Spinal cord (tissue), 10 donors: ENCODE measurements around the gene MLEC. TPM values are rescaled to one million over a fixed set of nuclear protein-coding genes. Genes with fewer than 3 reads are reported as not detected.
A peak's percentile ranks its signal among the peaks of the same experiment; 100 is the strongest.

Source experiments
- DNase-seq, 6 donors: peaks; one replicate each; pipeline versions ENCODE4 v3.0.0 to v3.0.0-alpha.2; 2013 to 2015; ENCODE audit warnings: low spot score in 6 of 6, low read depth in 4 of 6
- H3K27ac ChIP-seq: one replicate; pipeline ENCODE4 v1.5.1; 2013; ENCODE audit warnings: low read depth, low read length, control low read depth
- H3K27me3 ChIP-seq: one replicate; pipeline ENCODE4 v1.6.1; 2013; ENCODE audit warnings: low read length; ENCODE audit not compliant: control insufficient read depth, insufficient read depth
- H3K36me3 ChIP-seq: one replicate; pipeline ENCODE4 v1.6.1; 2013; ENCODE audit warnings: low read length; ENCODE audit not compliant: control insufficient read depth, insufficient read depth
- H3K4me1 ChIP-seq: one replicate; pipeline ENCODE4 v1.6.1; 2013; ENCODE audit warnings: low read length; ENCODE audit not compliant: control insufficient read depth, insufficient read depth
- H3K4me3 ChIP-seq: one replicate; pipeline ENCODE4 v1.5.1; 2013; ENCODE audit warnings: low read depth, low read length, control low read depth
- H3K9me3 ChIP-seq: one replicate; pipeline ENCODE4 v1.6.1; 2013; ENCODE audit warnings: low read length; ENCODE audit not compliant: control insufficient read depth, insufficient read depth
- WGBS: methylation state at CpG from one replicate; pipeline ENCODE4 v1.1.5; 2013; ENCODE audit warnings: missing lambda C conversion rate; ENCODE audit not compliant: insufficient coverage; 5-methylcytosine and 5-hydroxymethylcytosine counted together
- polyA plus RNA-seq, 2 donors: library from polyadenylated mRNA; unstranded; fragments of 120-200 nt; gene quantifications; one replicate each; pipeline ENCODE4 v1.2.1, GENCODE V29; 2013; ENCODE audit not compliant: insufficient read length in 2 of 2
- total RNA-seq, 2 donors: library from RNA; depleted of rRNA in 1 of 2; stranded (reverse); fragments of 120-200 nt in 1 of 2; fragments of >200 nt in 1 of 2; gene quantifications; one replicate each; pipeline versions ENCODE4 v1.2.3 to v1.2.4, GENCODE V29; 2013 to 2014
- donor health status: healthy.

The MLEC gene
- total and polyA plus RNA-seq, 4 donors, result 75.9 to 104 (median 97.0) TPM

- Histone ChIP-seq H3K9me3 (no peaks in the 10 kb centered on the region), H3K36me3 (no peaks in the 10 kb centered on the region), H3K27ac (no peak overlapping the region), H3K4me1 (no peaks in the 10 kb centered on the region), H3K4me3 (no peak overlapping the region), H3K27me3 (no peaks in the 10 kb centered on the region)
- WGBS, result 75% methylated on average over 6 of the region's 7 CpGs
- DNase-seq, result no peak
Measured at GRCh38 chr12:120677765-120678473, 9.0 kb upstream of the MLEC start.

- Histone ChIP-seq H3K4me3 (no peak overlapping the region), H3K36me3 (no peaks in the 10 kb centered on the region), H3K4me1 (no peaks in the 10 kb centered on the region), H3K27ac (no peak overlapping the region), H3K9me3 (no peaks in the 10 kb centered on the region), H3K27me3 (no peaks in the 10 kb centered on the region)
- 80% methylated on average over 1 of the region's 8 CpGs for WGBS
- no peak for DNase-seq
Measured at GRCh38 chr12:120678572-120678971, 8.4 kb upstream of the MLEC start.

GRCh38 chr12:120680165-120680738 is 6.7 kb upstream of the MLEC start:
- Histone ChIP-seq H3K9me3 (no peaks in the 10 kb centered on the region), H3K4me1 (no peaks in the 10 kb centered on the region), H3K4me3 (no peak overlapping the region), H3K36me3 (no peaks in the 10 kb centered on the region), H3K27ac (no peak overlapping the region), H3K27me3 (no peaks in the 10 kb centered on the region)
- no peak for DNase-seq
- WGBS, result 40% methylated on average over 2 of the region's 5 CpGs

- no peak overlapping the region for H3K4me3 ChIP-seq
- no peaks in the 10 kb centered on the region for H3K9me3 ChIP-seq
- DNase-seq, result no peak
- H3K27ac ChIP-seq, result no peak overlapping the region
- no peaks in the 10 kb centered on the region for H3K27me3 ChIP-seq
- H3K36me3 ChIP-seq, result no peaks in the 10 kb centered on the region
- WGBS, result 73% methylated on average over 8 of the region's 8 CpGs
- peaks cover 18% of the 10 kb centered on the region for H3K4me1 ChIP-seq
Measured at GRCh38 chr12:120684523-120684932, 2.4 kb upstream of the MLEC start.

GRCh38 chr12:120685522-120685921 is 1.4 kb upstream of the MLEC start:
- no peaks in the 10 kb centered on the region for H3K36me3 ChIP-seq
- no peak for DNase-seq
- H3K27me3 ChIP-seq, result no peaks in the 10 kb centered on the region
- H3K4me3 ChIP-seq, result no peak overlapping the region
- H3K9me3 ChIP-seq, result no peaks in the 10 kb centered on the region
- no CpG with 5 or more reads among the region's 3 CpGs for WGBS
- H3K4me1 ChIP-seq, result peaks cover 19% of the 10 kb centered on the region
- H3K27ac ChIP-seq, result no peak overlapping the region

- H3K4me3 ChIP-seq, result peak overlapping the region; percentile 85
- peak; percentile 92 to 99 (median 94) for DNase-seq
- WGBS, result under 1% methylated on average over 43 of the region's 46 CpGs
- no peaks in the 10 kb centered on the region for H3K9me3 ChIP-seq
- peaks cover 19% of the 10 kb centered on the region for H3K4me1 ChIP-seq
- H3K27me3 ChIP-seq, result no peaks in the 10 kb centered on the region
- H3K36me3 ChIP-seq, result no peaks in the 10 kb centered on the region
- peak overlapping the region; percentile 97 for H3K27ac ChIP-seq
Measured at GRCh38 chr12:120686151-120686689, 729 bp upstream of the MLEC start.

GRCh38 chr12:120687578-120688289 is 785 bp downstream of the MLEC start:
- 0% methylated on average over 22 of the region's 31 CpGs for WGBS
- Histone ChIP-seq H3K4me3 (peak overlapping the region; percentile 85), H3K27ac (peak overlapping the region; percentile 97), H3K27me3 (no peaks in the 10 kb centered on the region), H3K4me1 (peaks cover 19% of the 10 kb centered on the region), H3K36me3 (no peaks in the 10 kb centered on the region), H3K9me3 (no peaks in the 10 kb centered on the region)
- peak in 1 of 6 donors; percentile 19 for DNase-seq

- Histone ChIP-seq H3K36me3 (no peaks in the 10 kb centered on the region), H3K27ac (peak overlapping the region; percentile 97), H3K4me3 (peak overlapping the region; percentile 85), H3K9me3 (no peaks in the 10 kb centered on the region), H3K4me1 (peaks cover 24% of the 10 kb centered on the region), H3K27me3 (no peaks in the 10 kb centered on the region)
- DNase-seq, result peak in 2 of 6 donors; percentile 34 to 46
- 60% methylated on average over 1 of the region's 6 CpGs for WGBS
Measured at GRCh38 chr12:120688527-120689071, 1.6 kb downstream of the MLEC start.

GRCh38 chr12:120689397-120690082 is 2.6 kb downstream of the MLEC start:
- H3K9me3 ChIP-seq, result no peaks in the 10 kb centered on the region
- WGBS, result 37% methylated on average over 6 of the region's 6 CpGs
- H3K27ac ChIP-seq, result peak overlapping the region; percentile 97
- no peaks in the 10 kb centered on the region for H3K27me3 ChIP-seq
- no peak for DNase-seq
- H3K4me1 ChIP-seq, result peaks cover 24% of the 10 kb centered on the region
- H3K36me3 ChIP-seq, result peaks cover 7% of the 10 kb centered on the region
- peak overlapping the region; percentile 85 for H3K4me3 ChIP-seq
